Duodenal mucosa (tissue), 2 donors: ENCODE data around the gene DIPK1C.
A peak's percentile ranks its signal among the peaks of the same experiment; 100 is the strongest.
"Not testable (repeated sequence)": the region's sequence is repeated elsewhere in the genome, so short reads cannot be mapped to it uniquely, and the experiment has no call there.

ENCODE experiments used
- H3K27ac ChIP-seq: one replicate; pipeline ENCODE4 v1.7.0; 2013; ENCODE audit warnings: low read depth, low read length
- H3K27me3 ChIP-seq, 2 donors: one replicate each; pipeline ENCODE4 v1.7.0; 2013; ENCODE audit warnings: low read length in 2 of 2, control low read depth in 1 of 2; ENCODE audit not compliant: insufficient read depth in 2 of 2, control insufficient read depth in 1 of 2
- H3K36me3 ChIP-seq, 2 donors: one replicate each; pipeline ENCODE4 v1.7.0; 2013; ENCODE audit warnings: low read length in 2 of 2, control low read depth in 1 of 2; ENCODE audit not compliant: insufficient read depth in 2 of 2, control insufficient read depth in 1 of 2
- H3K4me1 ChIP-seq, 2 donors: one replicate each; pipeline ENCODE4 v1.7.0; 2013; ENCODE audit warnings: low read length in 2 of 2, control low read depth in 1 of 2; ENCODE audit not compliant: insufficient read depth in 2 of 2, control insufficient read depth in 1 of 2
- H3K4me3 ChIP-seq, 2 donors: one replicate each; pipeline ENCODE4 v1.7.0; 2013; ENCODE audit warnings: low read length in 2 of 2, low read depth in 1 of 2
- H3K9ac ChIP-seq, 2 donors: one replicate each; pipeline ENCODE4 v1.7.0; 2013; ENCODE audit warnings: low read length in 2 of 2, low read depth in 1 of 2
- H3K9me3 ChIP-seq, 2 donors: one replicate each; pipeline ENCODE4 v1.7.0; 2013; ENCODE audit warnings: low read length in 2 of 2, control low read depth in 1 of 2; ENCODE audit not compliant: control insufficient read depth in 1 of 2

Gene DIPK1C

DNA sequence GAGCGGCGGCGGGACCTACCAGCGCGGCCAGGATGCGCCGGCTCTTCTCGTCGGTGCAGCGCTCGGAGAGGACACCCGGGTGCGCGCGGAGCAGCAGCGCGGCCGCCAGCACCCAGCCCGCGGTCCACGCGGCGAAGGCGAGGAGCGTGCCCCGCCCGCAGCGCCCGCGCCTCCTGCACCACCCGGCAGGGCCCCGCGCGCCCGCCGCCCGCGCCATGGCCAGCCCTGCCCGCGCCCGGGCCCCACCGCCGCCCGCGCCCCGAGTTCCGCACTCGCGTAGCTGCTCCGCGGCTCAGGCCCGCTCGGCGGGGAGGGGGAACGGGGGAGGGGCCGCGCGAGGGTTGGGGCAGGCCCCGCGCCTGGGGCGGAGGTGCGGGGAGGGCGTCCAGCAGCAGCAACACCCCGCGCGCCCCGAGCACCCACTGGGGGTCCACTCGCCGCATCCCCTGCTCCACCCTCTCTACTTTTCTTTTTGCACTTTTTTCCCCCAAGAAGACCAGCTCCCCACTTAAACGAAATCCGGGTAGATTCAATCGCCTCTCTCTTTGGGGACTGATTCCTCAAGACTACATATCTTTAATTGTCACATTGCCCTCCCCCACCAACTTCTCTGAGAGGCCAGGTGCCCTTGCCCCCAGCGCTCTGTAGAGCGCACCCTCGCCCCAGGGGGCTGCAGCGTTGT lies at the start of gene DIPK1C:
Gene DIPK1C, minus strand, starts transcription at position 266 of the 682 bp plus-strand sequence. Its CDS starts 49 bp downstream, at position 217.
- no peaks in the 10 kb centered on the region for H3K9me3 ChIP-seq
- H3K9ac ChIP-seq: no peak within 1 kb of the TSS
- peak within 1 kb of the TSS; percentile 6 to 48 for H3K4me3 ChIP-seq
- no peak within 1 kb of the TSS for H3K27ac ChIP-seq
- peaks cover 4 to 5% of the 10 kb centered on the region in 2 donors for H3K4me1 ChIP-seq
- peaks cover 27 to 34% of the 10 kb centered on the region in 2 donors for H3K27me3 ChIP-seq
- H3K36me3 ChIP-seq: no peaks in the 10 kb centered on the region

DNA sequence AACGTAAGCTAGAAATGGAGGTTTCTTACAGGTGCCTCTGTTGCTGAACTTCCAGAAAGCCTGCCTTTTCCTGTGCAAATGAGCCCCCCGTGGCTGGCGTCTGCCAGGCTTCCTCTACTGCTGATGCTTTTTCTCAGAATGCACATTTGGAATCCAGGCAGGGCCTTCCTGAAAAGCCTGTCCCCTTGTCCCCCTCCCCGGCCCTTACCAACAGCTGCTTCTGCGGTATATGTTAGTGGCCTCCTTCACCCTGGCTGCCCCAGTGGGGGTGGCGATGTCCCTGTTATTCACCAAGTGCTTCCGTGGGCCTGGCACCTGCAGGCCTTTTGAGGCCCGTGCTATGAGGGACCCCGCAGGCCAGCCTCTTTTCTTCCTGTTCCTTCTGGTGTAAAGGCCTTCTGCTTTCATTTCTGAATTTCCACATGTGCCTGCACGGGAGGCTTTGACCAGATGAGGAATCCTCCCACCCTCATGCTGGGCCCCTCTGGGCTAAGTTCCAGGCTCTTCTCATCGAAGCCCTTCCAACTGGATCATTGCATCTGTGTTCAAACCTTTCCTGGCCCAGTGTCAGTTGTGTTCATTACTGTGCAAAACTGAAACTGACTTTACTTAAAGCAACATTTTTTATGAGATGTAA lies 49.5 kb upstream of the DIPK1C start:
- Histone ChIP-seq H3K9me3 (no peaks in the 10 kb centered on the region), H3K27ac (no peak overlapping the region), H3K4me3 (no peak overlapping the region), H3K27me3 (no peaks in the 10 kb centered on the region), H3K36me3 (peaks cover 46 to 80% of the 10 kb centered on the region in 2 donors), H3K4me1 (peaks cover 25 to 32% of the 10 kb centered on the region in 2 donors), H3K9ac (no peak overlapping the region)

DNA sequence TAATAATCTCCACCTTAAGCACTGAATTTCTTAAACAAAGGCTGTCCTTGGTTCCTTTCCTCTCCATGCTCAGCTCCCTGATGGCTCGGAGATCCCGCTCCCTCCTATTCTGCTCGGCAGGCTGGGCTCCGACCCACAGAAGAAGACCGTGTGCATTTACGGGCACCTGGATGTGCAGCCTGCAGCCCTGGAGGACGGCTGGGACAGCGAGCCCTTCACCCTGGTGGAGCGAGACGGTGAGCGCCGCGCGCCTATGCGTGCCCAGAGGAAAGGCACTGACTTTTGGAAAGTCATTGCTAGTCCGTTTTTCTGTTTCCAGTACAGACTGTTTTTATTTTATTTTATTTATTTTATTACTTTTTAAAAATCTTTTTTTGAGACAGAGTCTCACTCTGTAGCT lies 48.7 kb upstream of the DIPK1C start:
- Histone ChIP-seq H3K27me3 (no peaks in the 10 kb centered on the region), H3K4me1 (peaks cover 30 to 36% of the 10 kb centered on the region in 2 donors), H3K4me3 (no peak overlapping the region), H3K36me3 (peaks cover 46 to 78% of the 10 kb centered on the region in 2 donors), H3K27ac (no peak overlapping the region), H3K9me3 (no peaks in the 10 kb centered on the region), H3K9ac (no peak overlapping the region)

DNA sequence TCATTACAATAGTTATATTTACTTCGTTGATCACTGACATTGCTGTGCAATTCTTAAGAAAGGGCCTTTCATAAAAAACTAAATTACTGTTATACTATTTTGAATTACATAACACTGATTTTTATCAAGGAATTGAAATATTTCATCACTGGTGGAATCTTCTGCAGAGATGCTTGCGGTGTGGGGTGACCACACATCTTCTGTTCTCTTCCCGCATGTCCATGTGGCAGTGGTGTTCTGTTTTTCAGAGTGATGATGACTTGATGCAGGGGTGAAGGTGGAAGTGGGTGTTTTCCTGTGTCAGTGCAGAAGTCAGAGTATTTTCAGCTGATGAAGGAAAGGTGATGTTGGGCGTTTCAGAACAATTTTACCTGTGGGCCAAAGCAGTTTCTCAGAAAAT lies 46.0 kb upstream of the DIPK1C start:
- no peaks in the 10 kb centered on the region for H3K27me3 ChIP-seq
- H3K4me1 ChIP-seq: peaks cover 35 to 44% of the 10 kb centered on the region in 2 donors
- no peak overlapping the region for H3K27ac ChIP-seq
- no peak overlapping the region for H3K4me3 ChIP-seq
- H3K9ac ChIP-seq: no peak overlapping the region
- peaks cover 29 to 57% of the 10 kb centered on the region in 2 donors for H3K36me3 ChIP-seq
- H3K9me3 ChIP-seq: no peaks in the 10 kb centered on the region

DNA sequence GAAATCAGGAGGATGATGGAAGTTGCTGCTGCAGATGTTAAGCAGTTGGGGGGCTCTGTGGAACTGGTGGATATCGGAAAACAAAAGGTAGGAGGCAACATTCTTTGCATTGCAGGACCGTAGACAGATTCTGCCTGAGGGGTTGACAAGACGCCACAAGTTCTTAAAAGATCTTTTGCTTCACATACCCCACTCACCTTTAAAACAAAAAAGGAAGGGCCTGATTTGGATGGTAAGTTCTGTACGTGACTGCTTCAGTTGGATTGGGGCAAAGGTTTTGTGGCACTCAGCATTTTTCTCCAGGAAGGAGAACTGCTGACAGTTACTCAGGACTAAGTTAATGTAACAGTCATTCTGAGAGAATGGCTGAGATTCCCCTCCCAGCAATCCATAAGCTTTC lies 44.3 kb upstream of the DIPK1C start:
- Histone ChIP-seq H3K9ac (peak overlapping the region in 1 of 2 donors; percentile 23), H3K4me3 (peak overlapping the region; percentile 11 to 38), H3K4me1 (peaks cover 31 to 49% of the 10 kb centered on the region in 2 donors), H3K36me3 (peaks cover 20 to 42% of the 10 kb centered on the region in 2 donors), H3K27me3 (no peaks in the 10 kb centered on the region), H3K27ac (peak overlapping the region; percentile 30), H3K9me3 (no peaks in the 10 kb centered on the region)

DNA sequence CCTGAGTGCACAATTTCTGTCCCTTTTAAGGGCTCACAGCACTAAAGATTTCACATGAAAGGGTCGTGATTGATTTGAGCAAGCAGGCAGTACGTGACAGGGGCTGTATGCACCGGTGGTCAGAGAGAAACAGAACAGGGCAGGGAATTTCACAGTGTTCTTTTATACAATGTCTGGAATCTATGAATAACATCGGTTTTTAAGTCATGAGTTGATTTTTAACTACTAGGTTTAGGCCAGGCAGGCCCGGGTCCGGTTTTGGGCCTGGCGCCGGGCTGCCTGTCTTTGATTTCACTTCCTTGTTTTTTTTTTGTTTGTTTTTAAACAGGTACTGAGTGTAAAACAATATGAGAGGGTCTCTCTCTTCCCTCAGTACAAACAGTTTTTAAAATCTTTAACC lies 43.7 kb upstream of the DIPK1C start:
- Histone ChIP-seq H3K4me1 (peaks cover 31 to 48% of the 10 kb centered on the region in 2 donors), H3K27ac (peak overlapping the region; percentile 30), H3K4me3 (peak overlapping the region; percentile 11 to 54), H3K36me3 (peaks cover 19 to 40% of the 10 kb centered on the region in 2 donors), H3K9ac (peak overlapping the region in 1 of 2 donors; percentile 23)
- not testable (repeated sequence) for H3K9me3 ChIP-seq, H3K27me3 ChIP-seq

DNA sequence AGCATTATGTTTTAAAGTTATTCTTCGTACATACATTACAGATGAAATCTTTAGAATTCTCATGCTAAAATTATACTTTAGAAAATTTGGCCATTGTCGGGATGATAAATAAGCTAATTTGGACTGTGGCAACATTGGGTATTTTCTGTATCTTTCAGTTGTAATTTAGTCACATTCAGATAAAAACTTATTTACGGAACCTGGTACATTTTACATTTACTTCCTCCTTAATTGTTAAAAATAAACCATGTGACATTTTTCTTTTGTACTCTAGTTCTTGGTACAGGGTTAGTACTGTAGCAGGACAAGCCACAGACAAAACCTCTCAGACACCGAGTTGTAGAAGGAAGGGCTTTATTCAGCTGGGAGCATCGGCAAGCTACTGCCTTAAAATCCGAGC lies 43.3 kb upstream of the DIPK1C start:
- Histone ChIP-seq H3K9ac (peak overlapping the region in 1 of 2 donors; percentile 23), H3K27ac (no peak overlapping the region), H3K36me3 (peaks cover 16 to 37% of the 10 kb centered on the region in 2 donors), H3K9me3 (no peaks in the 10 kb centered on the region), H3K27me3 (no peaks in the 10 kb centered on the region), H3K4me3 (peak overlapping the region; percentile 54 to 57), H3K4me1 (peaks cover 31 to 45% of the 10 kb centered on the region in 2 donors)

DNA sequence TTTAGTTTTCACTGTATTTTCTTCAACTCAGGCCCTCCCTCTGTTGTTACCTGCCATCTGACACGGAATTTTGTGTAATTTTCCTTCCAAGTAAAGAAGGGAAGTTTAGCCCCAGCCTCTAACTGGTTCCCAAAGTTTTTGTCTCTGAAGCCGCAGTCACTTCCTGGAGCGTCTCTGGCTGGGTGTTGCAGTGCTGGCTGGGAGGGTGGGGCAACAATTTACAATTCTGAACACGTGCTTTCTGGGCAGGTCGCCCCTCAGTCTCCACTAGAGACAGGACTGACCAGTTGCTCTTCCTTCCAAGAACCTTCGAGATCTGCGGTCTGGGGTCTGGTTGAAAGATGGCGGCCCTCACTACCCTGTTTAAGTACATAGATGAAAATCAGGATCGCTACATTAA lies 42.5 kb upstream of the DIPK1C start:
- Histone ChIP-seq H3K9ac (peak overlapping the region; percentile 36 to 57), H3K27ac (peak overlapping the region; percentile 72), H3K9me3 (no peaks in the 10 kb centered on the region), H3K4me1 (peaks cover 31 to 42% of the 10 kb centered on the region in 2 donors), H3K27me3 (no peaks in the 10 kb centered on the region), H3K4me3 (peak overlapping the region; percentile 54 to 57), H3K36me3 (peaks cover 16 to 34% of the 10 kb centered on the region in 2 donors)

DNA sequence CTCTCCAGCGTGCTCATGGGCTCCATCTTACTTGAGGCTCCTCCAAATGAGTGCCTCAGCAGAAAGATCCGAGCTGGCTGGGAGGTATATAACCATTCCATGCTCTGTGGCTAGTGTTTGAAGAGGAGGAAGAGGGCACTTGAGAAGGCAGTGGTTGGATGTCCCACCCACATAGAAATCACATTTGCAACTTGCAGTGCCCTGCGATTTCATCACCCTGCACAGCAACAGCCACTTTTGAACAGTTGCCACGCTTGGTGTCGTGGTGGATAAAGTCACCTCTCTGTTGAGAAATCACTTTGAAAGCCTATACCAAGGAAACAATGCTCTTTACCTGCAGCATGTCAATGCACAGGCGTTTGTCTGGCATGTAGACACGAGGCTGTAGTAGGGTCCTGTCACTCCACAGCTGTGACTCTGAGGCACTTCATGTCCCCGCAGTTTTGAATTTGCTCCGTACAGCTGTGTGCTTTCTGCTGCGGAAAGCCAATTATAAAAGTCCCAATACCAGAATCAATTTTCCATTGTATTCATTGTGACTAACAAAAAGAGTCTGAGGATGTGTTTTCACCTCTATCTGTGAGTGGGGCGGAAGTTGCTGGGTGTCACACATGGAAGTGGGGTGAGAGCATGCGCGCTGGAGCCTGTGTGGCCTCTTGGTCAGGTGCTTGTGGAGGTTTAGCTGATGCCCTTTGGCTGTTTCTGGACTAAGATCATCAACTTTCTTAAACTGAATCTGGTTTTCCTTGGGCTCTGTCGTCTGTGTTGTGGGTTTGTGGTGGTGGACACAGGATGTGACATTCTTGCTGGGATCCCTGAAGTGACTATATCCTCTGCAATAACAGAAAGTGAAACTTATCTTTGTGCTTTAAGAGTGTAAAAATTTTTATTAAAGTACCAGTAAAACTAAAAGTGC lies 41.9 kb upstream of the DIPK1C start:
- H3K27me3 ChIP-seq: no peaks in the 10 kb centered on the region
- peaks cover 16 to 27% of the 10 kb centered on the region in 2 donors for H3K36me3 ChIP-seq
- no peaks in the 10 kb centered on the region for H3K9me3 ChIP-seq
- peak overlapping the region; percentile 72 for H3K27ac ChIP-seq
- H3K4me3 ChIP-seq: peak overlapping the region; percentile 54 to 57
- peaks cover 31 to 42% of the 10 kb centered on the region in 2 donors for H3K4me1 ChIP-seq
- H3K9ac ChIP-seq: peak overlapping the region; percentile 36 to 57
